ENCODE data around the gene MALAT1. TPM values are rescaled to one million over a fixed set of nuclear protein-coding genes. Genes with fewer than 3 reads are reported as not detected.

Gene MALAT1
- total and polyA plus RNA-seq, 2 experiments from 2014 or later: 2,206 to 6,020 TPM

- peak overlapping the region; percentile 100 for H3K27ac ChIP-seq (ENCODE audit: low read depth)
- no peaks in the 10 kb centered on the region for H3K27me3 ChIP-seq (ENCODE audit: insufficient read depth)
- H3F3A ChIP-seq (replicated peaks; ENCODE audit: low read depth): peaks cover 66% of the 10 kb centered on the region
- H3K4me2 ChIP-seq: peak overlapping the region; percentile 84
- H3K4me1 ChIP-seq (ENCODE audit: insufficient read depth): peaks cover 30% of the 10 kb centered on the region
- H3K9me2 ChIP-seq (ENCODE audit: insufficient read depth): no peaks in the 10 kb centered on the region
- Mint-ChIP-seq H3K27me3 (ENCODE audit: insufficient read depth, low read depth, poor library complexity) (peaks cover 34% of the 10 kb centered on the region), H3K4me1 (peaks cover 29% of the 10 kb centered on the region), H3K9me3 (peaks cover 8% of the 10 kb centered on the region; the same call in 2 of the 3 replicates), H3K36me3 (ENCODE audit: low read depth) (no peaks in the 10 kb centered on the region; the same call in 2 of the 3 replicates), H3K27ac (no peak overlapping the region), H3K4me3 (no peak overlapping the region)
- H3K36me3 ChIP-seq (ENCODE audit: insufficient read depth): peaks cover 50% of the 10 kb centered on the region
- H2AFZ ChIP-seq: no peak overlapping the region
- peak; percentile 54; the same call in 1 of the 2 replicates for TF ChIP-seq POLR2AphosphoS5 (IDR thresholded peaks at IDR 0.05; ENCODE audit: low read depth)
- TF ChIP-seq, protein P1, sequence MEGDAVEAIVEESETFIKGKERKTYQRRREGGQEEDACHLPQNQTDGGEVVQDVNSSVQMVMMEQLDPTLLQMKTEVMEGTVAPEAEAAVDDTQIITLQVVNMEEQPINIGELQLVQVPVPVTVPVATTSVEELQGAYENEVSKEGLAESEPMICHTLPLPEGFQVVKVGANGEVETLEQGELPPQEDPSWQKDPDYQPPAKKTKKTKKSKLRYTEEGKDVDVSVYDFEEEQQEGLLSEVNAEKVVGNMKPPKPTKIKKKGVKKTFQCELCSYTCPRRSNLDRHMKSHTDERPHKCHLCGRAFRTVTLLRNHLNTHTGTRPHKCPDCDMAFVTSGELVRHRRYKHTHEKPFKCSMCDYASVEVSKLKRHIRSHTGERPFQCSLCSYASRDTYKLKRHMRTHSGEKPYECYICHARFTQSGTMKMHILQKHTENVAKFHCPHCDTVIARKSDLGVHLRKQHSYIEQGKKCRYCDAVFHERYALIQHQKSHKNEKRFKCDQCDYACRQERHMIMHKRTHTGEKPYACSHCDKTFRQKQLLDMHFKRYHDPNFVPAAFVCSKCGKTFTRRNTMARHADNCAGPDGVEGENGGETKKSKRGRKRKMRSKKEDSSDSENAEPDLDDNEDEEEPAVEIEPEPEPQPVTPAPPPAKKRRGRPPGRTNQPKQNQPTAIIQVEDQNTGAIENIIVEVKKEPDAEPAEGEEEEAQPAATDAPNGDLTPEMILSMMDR (conservative IDR thresholded peaks at IDR 0.05; ENCODE audit: low read depth in 2 of 2): no peak
- no peak for DNase-seq (ENCODE audit: low spot score)
- H3K4me3 ChIP-seq: peak overlapping the region; percentile 65
- no peak for ATAC-seq
- peaks cover 57% of the 10 kb centered on the region for H4K20me1 ChIP-seq (replicated peaks; ENCODE audit: insufficient read depth)
- H3K79me2 ChIP-seq (replicated peaks; ENCODE audit: insufficient read depth): peaks cover 75% of the 10 kb centered on the region
These were observed 1.7 kb downstream of the MALAT1 start for GRCh38 chr11:65500387-65501185.

GRCh38 chr11:65501186-65501471 is 2.3 kb downstream of the MALAT1 start:
- no peak for ATAC-seq
- peaks cover 57% of the 10 kb centered on the region for H4K20me1 ChIP-seq (replicated peaks; ENCODE audit: insufficient read depth)
- H3K4me1 ChIP-seq (ENCODE audit: insufficient read depth): peaks cover 32% of the 10 kb centered on the region
- H3K4me3 ChIP-seq: peak overlapping the region; percentile 65
- no peaks in the 10 kb centered on the region for H3K9me2 ChIP-seq (ENCODE audit: insufficient read depth)
- Mint-ChIP-seq H3K4me1 (peaks cover 33% of the 10 kb centered on the region), H3K36me3 (ENCODE audit: low read depth) (no peaks in the 10 kb centered on the region; the same call in 2 of the 3 replicates), H3K27me3 (ENCODE audit: insufficient read depth, low read depth, poor library complexity) (peaks cover 36% of the 10 kb centered on the region), H3K4me3 (no peak overlapping the region), H3K27ac (no peak overlapping the region), H3K9me3 (peaks cover 8% of the 10 kb centered on the region; the same call in 2 of the 3 replicates)
- H3K36me3 ChIP-seq (ENCODE audit: insufficient read depth): peaks cover 55% of the 10 kb centered on the region
- H3K27ac ChIP-seq (ENCODE audit: low read depth): peak overlapping the region; percentile 100
- no peaks in the 10 kb centered on the region for H3K27me3 ChIP-seq (ENCODE audit: insufficient read depth)
- peaks cover 72% of the 10 kb centered on the region for H3F3A ChIP-seq (replicated peaks; ENCODE audit: low read depth)
- peak overlapping the region; percentile 84 for H3K4me2 ChIP-seq
- H3K79me2 ChIP-seq (replicated peaks; ENCODE audit: insufficient read depth): peaks cover 81% of the 10 kb centered on the region
- no peak for DNase-seq (ENCODE audit: low spot score)
- H2AFZ ChIP-seq: no peak overlapping the region
- no peak for TF ChIP-seq ZNF114 (CRISPR knock-in tag; IDR thresholded peaks at IDR 0.05)
- TF ChIP-seq ZNF462 (CRISPR knock-in tag; IDR thresholded peaks at IDR 0.05): no peak
- no peak for TF ChIP-seq JUNB (IDR thresholded peaks at IDR 0.05; ENCODE audit: unreplicated experiment)
- TF ChIP-seq, protein P2, sequence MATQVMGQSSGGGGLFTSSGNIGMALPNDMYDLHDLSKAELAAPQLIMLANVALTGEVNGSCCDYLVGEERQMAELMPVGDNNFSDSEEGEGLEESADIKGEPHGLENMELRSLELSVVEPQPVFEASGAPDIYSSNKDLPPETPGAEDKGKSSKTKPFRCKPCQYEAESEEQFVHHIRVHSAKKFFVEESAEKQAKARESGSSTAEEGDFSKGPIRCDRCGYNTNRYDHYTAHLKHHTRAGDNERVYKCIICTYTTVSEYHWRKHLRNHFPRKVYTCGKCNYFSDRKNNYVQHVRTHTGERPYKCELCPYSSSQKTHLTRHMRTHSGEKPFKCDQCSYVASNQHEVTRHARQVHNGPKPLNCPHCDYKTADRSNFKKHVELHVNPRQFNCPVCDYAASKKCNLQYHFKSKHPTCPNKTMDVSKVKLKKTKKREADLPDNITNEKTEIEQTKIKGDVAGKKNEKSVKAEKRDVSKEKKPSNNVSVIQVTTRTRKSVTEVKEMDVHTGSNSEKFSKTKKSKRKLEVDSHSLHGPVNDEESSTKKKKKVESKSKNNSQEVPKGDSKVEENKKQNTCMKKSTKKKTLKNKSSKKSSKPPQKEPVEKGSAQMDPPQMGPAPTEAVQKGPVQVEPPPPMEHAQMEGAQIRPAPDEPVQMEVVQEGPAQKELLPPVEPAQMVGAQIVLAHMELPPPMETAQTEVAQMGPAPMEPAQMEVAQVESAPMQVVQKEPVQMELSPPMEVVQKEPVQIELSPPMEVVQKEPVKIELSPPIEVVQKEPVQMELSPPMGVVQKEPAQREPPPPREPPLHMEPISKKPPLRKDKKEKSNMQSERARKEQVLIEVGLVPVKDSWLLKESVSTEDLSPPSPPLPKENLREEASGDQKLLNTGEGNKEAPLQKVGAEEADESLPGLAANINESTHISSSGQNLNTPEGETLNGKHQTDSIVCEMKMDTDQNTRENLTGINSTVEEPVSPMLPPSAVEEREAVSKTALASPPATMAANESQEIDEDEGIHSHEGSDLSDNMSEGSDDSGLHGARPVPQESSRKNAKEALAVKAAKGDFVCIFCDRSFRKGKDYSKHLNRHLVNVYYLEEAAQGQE (IDR thresholded peaks at IDR 0.05; ENCODE audit: unreplicated experiment): no peak
- no peak for TF ChIP-seq POLR2AphosphoS5 (IDR thresholded peaks at IDR 0.05; ENCODE audit: low read depth)
- no peak for TF ChIP-seq NANOG (IDR thresholded peaks at IDR 0.05; ENCODE audit: borderline replicate concordance)
- TF ChIP-seq CREB1 (CRISPR knock-in tag; IDR thresholded peaks at IDR 0.05; ENCODE audit: low read depth): no peak

All from GM23338 (cell line).